SK-N-SH treated with all-trans-retinoic acid at 6 μM for 48 hours (cell line): ENCODE measurements around the gene COL16A1.

ENCODE experiments used
- ATAC-seq: fragments of 200-7000 bp; cut with Tn5 transposase; 3 replicates; pipeline ENCODE4 v1.9.1; 2020; ENCODE audit warnings: mild to moderate bottlenecking, moderate library complexity
- BACH2 ChIP-seq: fragments of 250-450 bp; sonication (Bioruptor Pico); IDR thresholded peaks from 2 replicates; pipeline ENCODE4 v1.9.0; 2021; ENCODE audit warnings: mild to moderate bottlenecking, borderline replicate concordance
- CSRNP3 ChIP-seq: fragments of 250-450 bp; sonication (Bioruptor Pico); IDR thresholded peaks from 2 replicates; pipeline ENCODE4 v1.5.1; 2021; ENCODE audit warnings: mild to moderate bottlenecking, moderate library complexity
- ESRRG ChIP-seq: fragments of 250-450 bp; sonication (Bioruptor Pico); IDR thresholded peaks from 2 replicates; pipeline ENCODE4 v1.6.1; 2021; ENCODE audit warnings: mild to moderate bottlenecking
- GLIS3 ChIP-seq: fragments of 250-450 bp; sonication (Bioruptor Pico); IDR thresholded peaks from 2 replicates; pipeline ENCODE4 v1.5.0; 2020; ENCODE audit warnings: mild to moderate bottlenecking, moderate library complexity
- OSR1 ChIP-seq: fragments of 250-450 bp; sonication (Bioruptor Pico); IDR thresholded peaks from 2 replicates; pipeline ENCODE4 v1.8.0; 2022; ENCODE audit warnings: moderate library complexity, mild to moderate bottlenecking, inconsistent platforms
- PATZ1 ChIP-seq: fragments of 250-450 bp; sonication (Bioruptor Pico); IDR thresholded peaks from 2 replicates; pipeline ENCODE4 v1.8.0; 2020; ENCODE audit warnings: mild to moderate bottlenecking, moderate library complexity, borderline replicate concordance
- POU6F1 ChIP-seq: fragments of 250-450 bp; sonication (Bioruptor Pico); IDR thresholded peaks from 2 replicates; pipeline ENCODE4 v1.8.0; 2021; ENCODE audit warnings: low read depth, mild to moderate bottlenecking, moderate library complexity, borderline replicate concordance
- PPARA ChIP-seq: fragments of 250-450 bp; sonication (Bioruptor Pico); IDR thresholded peaks from 2 replicates; pipeline ENCODE4 v1.5.0; 2020; ENCODE audit warnings: mild to moderate bottlenecking, borderline replicate concordance
- RARB ChIP-seq: fragments of 250-450 bp; sonication (Bioruptor Pico); IDR thresholded peaks from 2 replicates; pipeline ENCODE4 v1.8.0; 2021; ENCODE audit warnings: mild to moderate bottlenecking, moderate library complexity
- SNAI2 ChIP-seq: fragments of 250-450 bp; sonication (Bioruptor Pico); IDR thresholded peaks from 2 replicates; pipeline ENCODE4 v1.5.0; 2020; ENCODE audit warnings: mild to moderate bottlenecking, moderate library complexity
- TCF4 ChIP-seq: fragments of 250-450 bp; sonication (Bioruptor Pico); IDR thresholded peaks from 2 replicates; pipeline ENCODE4 v1.8.0; 2021; ENCODE audit warnings: mild to moderate bottlenecking, moderate library complexity, borderline replicate concordance
- TOX ChIP-seq: fragments of 250-450 bp; sonication (Bioruptor Pico); IDR thresholded peaks from 2 replicates; pipeline ENCODE4 v1.8.0; 2021; ENCODE audit warnings: mild to moderate bottlenecking, moderate library complexity, borderline replicate concordance
- ZC3H10 ChIP-seq: fragments of 250-450 bp; sonication (Bioruptor Pico); IDR thresholded peaks from 2 replicates; pipeline ENCODE4 v1.5.1; 2021; ENCODE audit warnings: mild to moderate bottlenecking, moderate library complexity
- ZFP3 ChIP-seq: fragments of 250-450 bp; sonication (Bioruptor Pico); IDR thresholded peaks from 2 replicates; pipeline ENCODE4 v1.5.0; 2020; ENCODE audit warnings: mild to moderate bottlenecking, moderate library complexity
- ZNF70 ChIP-seq: fragments of 450-650 bp; formaldehyde crosslinking; IDR thresholded peaks from 2 replicates; pipeline ENCODE4 v1.5.0; 2020; ENCODE audit warnings: mild to moderate bottlenecking, moderate library complexity
- ZNF8 ChIP-seq: fragments of 450-650 bp; formaldehyde crosslinking; IDR thresholded peaks from 2 replicates; pipeline ENCODE4 v1.5.0; 2020; ENCODE audit warnings: mild to moderate bottlenecking, moderate library complexity
- TF ChIP-seq, protein P1 (sequence below): fragments of 250-450 bp; sonication (Bioruptor Pico); IDR thresholded peaks from 2 replicates; pipeline ENCODE4 v1.5.1; 2020; ENCODE audit warnings: low read depth, mild to moderate bottlenecking, moderate library complexity
- TF ChIP-seq, protein P2 (sequence below): fragments of 250-450 bp; sonication (Bioruptor Pico); IDR thresholded peaks from 2 replicates; pipeline ENCODE4 v1.5.0; 2020; ENCODE audit warnings: mild to moderate bottlenecking, moderate library complexity

Gene COL16A1

DNA sequence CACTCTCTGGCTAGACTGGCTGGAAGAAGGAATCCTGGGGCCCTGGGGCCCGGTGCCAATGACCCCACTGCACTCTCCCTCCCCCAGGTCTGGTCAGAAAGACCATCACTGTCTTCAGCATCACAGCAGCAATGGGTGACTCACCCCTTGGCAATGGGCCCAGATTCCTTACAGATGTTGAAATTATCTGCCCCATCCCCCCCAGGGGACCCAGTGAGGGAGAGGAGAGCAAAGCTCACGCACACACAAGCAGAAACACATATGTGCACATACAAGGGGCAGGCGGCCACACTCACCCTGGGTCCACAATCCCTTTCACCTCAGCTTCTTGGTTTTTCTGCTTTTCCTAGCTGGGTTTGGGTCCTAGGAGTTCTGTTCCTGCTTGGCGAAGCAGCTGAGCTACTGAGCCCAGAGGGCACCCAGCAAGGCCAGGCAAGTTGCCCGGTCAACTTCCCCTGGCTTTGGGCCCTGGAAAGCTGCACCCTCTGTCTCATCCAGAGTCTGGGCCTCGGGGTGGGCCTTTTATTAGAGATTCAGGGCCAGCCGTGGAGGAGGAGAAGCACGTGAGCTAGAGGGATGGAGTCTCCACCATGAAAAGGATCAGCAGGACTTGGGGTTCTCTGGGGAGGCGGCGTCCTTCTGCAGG is 2.6 kb downstream of the COL16A1 start (continued):
- TF ChIP-seq PATZ1 (CRISPR knock-in tag) = no peak
- TF ChIP-seq ZNF70 (CRISPR knock-in tag) = no peak
- no peak for TF ChIP-seq POU6F1 (CRISPR knock-in tag)
- no peak for TF ChIP-seq TCF4 (CRISPR knock-in tag)

DNA sequence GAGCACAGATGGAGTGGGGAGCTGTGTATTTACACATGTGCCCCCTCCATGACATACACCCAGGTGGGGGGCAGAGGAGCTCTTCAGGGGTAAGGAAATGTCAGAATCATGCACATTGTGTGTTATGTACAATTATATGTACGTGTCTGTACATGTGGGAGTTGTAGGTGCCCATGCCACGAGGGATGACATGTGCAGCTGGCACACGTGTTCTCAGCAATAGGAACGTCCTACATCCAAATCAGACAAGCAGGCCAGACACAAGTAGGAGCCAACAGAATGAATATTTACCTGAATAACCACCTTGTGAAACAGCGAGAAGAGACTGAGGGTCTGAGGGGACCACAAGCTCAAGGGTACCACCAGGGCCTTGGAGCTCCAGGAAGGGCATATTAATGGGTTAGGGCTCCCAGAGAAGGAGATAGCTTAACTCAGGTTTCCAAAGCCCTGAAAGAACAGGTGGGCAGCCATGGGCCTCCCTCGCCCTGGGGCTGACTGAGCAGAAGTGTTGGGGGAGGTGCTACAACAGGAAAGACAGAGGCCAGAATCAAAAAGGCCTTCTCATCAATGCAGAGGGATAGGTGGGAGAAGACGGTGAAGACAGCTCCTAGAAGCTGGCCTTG is 3.2 kb downstream of the COL16A1 start:
- TF ChIP-seq ZFP3 (no peak), ZNF8 (CRISPR knock-in tag) (no peak), GLIS3 (no peak), BACH2 (CRISPR knock-in tag) (no peak), CSRNP3 (CRISPR knock-in tag) (no peak), OSR1 (CRISPR knock-in tag) (no peak), ZNF70 (CRISPR knock-in tag) (no peak), TCF4 (CRISPR knock-in tag) (no peak), ESRRG (CRISPR knock-in tag) (no peak), SNAI2 (CRISPR knock-in tag) (no peak), PPARA (CRISPR knock-in tag) (no peak), ZC3H10 (CRISPR knock-in tag) (no peak), POU6F1 (CRISPR knock-in tag) (no peak), TOX (CRISPR knock-in tag) (no peak), RARB (CRISPR knock-in tag) (no peak), PATZ1 (CRISPR knock-in tag) (no peak)
- TF ChIP-seq, protein P1, sequence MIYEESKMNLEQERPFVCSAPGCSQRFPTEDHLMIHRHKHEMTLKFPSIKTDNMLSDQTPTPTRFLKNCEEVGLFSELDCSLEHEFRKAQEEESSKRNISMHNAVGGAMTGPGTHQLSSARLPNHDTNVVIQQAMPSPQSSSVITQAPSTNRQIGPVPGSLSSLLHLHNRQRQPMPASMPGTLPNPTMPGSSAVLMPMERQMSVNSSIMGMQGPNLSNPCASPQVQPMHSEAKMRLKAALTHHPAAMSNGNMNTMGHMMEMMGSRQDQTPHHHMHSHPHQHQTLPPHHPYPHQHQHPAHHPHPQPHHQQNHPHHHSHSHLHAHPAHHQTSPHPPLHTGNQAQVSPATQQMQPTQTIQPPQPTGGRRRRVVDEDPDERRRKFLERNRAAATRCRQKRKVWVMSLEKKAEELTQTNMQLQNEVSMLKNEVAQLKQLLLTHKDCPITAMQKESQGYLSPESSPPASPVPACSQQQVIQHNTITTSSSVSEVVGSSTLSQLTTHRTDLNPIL (CRISPR knock-in tag) = no peak
- TF ChIP-seq, protein P2, sequence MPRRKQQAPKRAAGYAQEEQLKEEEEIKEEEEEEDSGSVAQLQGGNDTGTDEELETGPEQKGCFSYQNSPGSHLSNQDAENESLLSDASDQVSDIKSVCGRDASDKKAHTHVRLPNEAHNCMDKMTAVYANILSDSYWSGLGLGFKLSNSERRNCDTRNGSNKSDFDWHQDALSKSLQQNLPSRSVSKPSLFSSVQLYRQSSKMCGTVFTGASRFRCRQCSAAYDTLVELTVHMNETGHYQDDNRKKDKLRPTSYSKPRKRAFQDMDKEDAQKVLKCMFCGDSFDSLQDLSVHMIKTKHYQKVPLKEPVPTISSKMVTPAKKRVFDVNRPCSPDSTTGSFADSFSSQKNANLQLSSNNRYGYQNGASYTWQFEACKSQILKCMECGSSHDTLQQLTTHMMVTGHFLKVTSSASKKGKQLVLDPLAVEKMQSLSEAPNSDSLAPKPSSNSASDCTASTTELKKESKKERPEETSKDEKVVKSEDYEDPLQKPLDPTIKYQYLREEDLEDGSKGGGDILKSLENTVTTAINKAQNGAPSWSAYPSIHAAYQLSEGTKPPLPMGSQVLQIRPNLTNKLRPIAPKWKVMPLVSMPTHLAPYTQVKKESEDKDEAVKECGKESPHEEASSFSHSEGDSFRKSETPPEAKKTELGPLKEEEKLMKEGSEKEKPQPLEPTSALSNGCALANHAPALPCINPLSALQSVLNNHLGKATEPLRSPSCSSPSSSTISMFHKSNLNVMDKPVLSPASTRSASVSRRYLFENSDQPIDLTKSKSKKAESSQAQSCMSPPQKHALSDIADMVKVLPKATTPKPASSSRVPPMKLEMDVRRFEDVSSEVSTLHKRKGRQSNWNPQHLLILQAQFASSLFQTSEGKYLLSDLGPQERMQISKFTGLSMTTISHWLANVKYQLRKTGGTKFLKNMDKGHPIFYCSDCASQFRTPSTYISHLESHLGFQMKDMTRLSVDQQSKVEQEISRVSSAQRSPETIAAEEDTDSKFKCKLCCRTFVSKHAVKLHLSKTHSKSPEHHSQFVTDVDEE = no peak
- TF ChIP-seq, all 23 proteins: peak for 0
- ATAC-seq = no peak
